Measurements from ENCODE around the gene LUZP4.
"Not testable (repeated sequence)": the region's sequence is repeated elsewhere in the genome, so short reads cannot be mapped to it uniquely, and the experiment has no call there.

LUZP4 gene

GRCh38 chrX:115289465-115289864, at the start of gene LUZP4:
LUZP4 (plus strand) TSS chrX:115289715; CDS start chrX:115289760, 45 bp downstream.
- no peak for DNase-seq

- no peak for DNase-seq
These were observed 37.9 kb upstream of the LUZP4 start for GRCh38 chrX:115251458-115252233.

- no peak for DNase-seq
These were observed 34.5 kb upstream of the LUZP4 start for GRCh38 chrX:115255003-115255402.

- no peak for DNase-seq
These were observed 31.8 kb upstream of the LUZP4 start for GRCh38 chrX:115257711-115258110.

GRCh38 chrX:115259238-115259875, 30.2 kb upstream of the LUZP4 start:
- no peak for DNase-seq

GRCh38 chrX:115260330-115260729, 29.2 kb upstream of the LUZP4 start:
- no peak for DNase-seq

- DNase-seq, result no peak
These were observed 28.4 kb upstream of the LUZP4 start for GRCh38 chrX:115261148-115261547.

- no peak for DNase-seq
These were observed 25.5 kb upstream of the LUZP4 start for GRCh38 chrX:115264009-115264408.

GRCh38 chrX:115266300-115266699, 23.2 kb upstream of the LUZP4 start:
- DNase-seq, result no peak

GRCh38 chrX:115268421-115268820, 21.1 kb upstream of the LUZP4 start:
- no peak for DNase-seq

GRCh38 chrX:115269051-115269683, 20.3 kb upstream of the LUZP4 start:
- no peak for DNase-seq

GRCh38 chrX:115284877-115285276, 4.6 kb upstream of the LUZP4 start:
- no peak for DNase-seq

GRCh38 chrX:115297189-115297588, 7.7 kb downstream of the LUZP4 start:
- no peak for DNase-seq

- no peak for DNase-seq
These were observed 21.6 kb downstream of the LUZP4 start for GRCh38 chrX:115311139-115311538.

GRCh38 chrX:115311601-115312001, 22.1 kb downstream of the LUZP4 start:
- no peak for DNase-seq

GRCh38 chrX:115318139-115318538, 28.6 kb downstream of the LUZP4 start:
- no peak for DNase-seq

- DNase-seq, result no peak
These were observed 32.9 kb downstream of the LUZP4 start for GRCh38 chrX:115322375-115322774.

- DNase-seq, result no peak
These were observed 34.7 kb downstream of the LUZP4 start for GRCh38 chrX:115324194-115324593.

GRCh38 chrX:115329282-115329681, 39.8 kb downstream of the LUZP4 start:
- DNase-seq, result not testable (repeated sequence)

GRCh38 chrX:115330498-115331168, 41.1 kb downstream of the LUZP4 start:
- peak; percentile 44 for DNase-seq

GRCh38 chrX:115332832-115333231, 43.3 kb downstream of the LUZP4 start:
- DNase-seq, result no peak

GRCh38 chrX:115333446-115333845, 43.9 kb downstream of the LUZP4 start:
- DNase-seq, result no peak

- no peak for DNase-seq
These were observed 48.1 kb downstream of the LUZP4 start for GRCh38 chrX:115337491-115338144.

All from NCI-H2171 treated with DMSO at 0.1 percent for 48 hours (cell line).